Keratinocyte (primary cell): ENCODE data around the gene PLXNA1.

ENCODE experiments used
- CTCF ChIP-seq, 3 experiments: IDR thresholded peaks in 1 of 3; conservative IDR thresholded peaks in 1 of 3; optimal IDR thresholded peaks in 1 of 3; 2 replicates in 2 of 3; 3 replicates in 1 of 3; pipeline versions ENCODE3 to v1.5.1; 2011; ENCODE audit warnings: low read length in 3 of 3, mild to moderate bottlenecking in 3 of 3, moderate library complexity in 2 of 3, control low read depth in 1 of 3, inconsistent platforms in 1 of 3; ENCODE audit not compliant: insufficient read depth in 2 of 3; ENCODE audit errors: extremely low read depth in 1 of 3
- EZH2 ChIP-seq: IDR thresholded peaks from one replicate; pipeline ENCODE4 v1.6.1; 2012; ENCODE audit warnings: inconsistent platforms, mild to moderate bottlenecking, low read length, moderate library complexity

GRCh38 chr3:127022849-127023248 is 39.9 kb downstream of the PLXNA1 start:
- TF ChIP-seq CTCF (optimal IDR thresholded peaks at IDR 0.05 in 1 of 3, IDR thresholded peaks at IDR 0.05 in 1 of 3, conservative IDR thresholded peaks at IDR 0.05 in 1 of 3; ENCODE audit: extremely low read depth in 1 of 3, insufficient read depth in 2 of 3, low read length in 3 of 3) (no peak), EZH2 (no peak)
